Stimulated activated CD4-positive, alpha-beta T cell treated with anti-CD3 and anti-CD28 coated beads, TNF-alpha, amount 100 ng/mL, for 4 hours (primary cell): ENCODE measurements around the gene RXRA.

Experiments
- DNase-seq, 3 experiments: peaks; one replicate each; pipeline ENCODE4 v3.0.0-alpha.2; 2020; ENCODE audit warnings: low read depth in 3 of 3

The RXRA gene

GRCh38 chr9:134433101-134433500 is 106.8 kb downstream of the RXRA start:
- DNase-seq, result no peak

GRCh38 chr9:134433909-134434882 is 107.9 kb downstream of the RXRA start:
- DNase-seq, result no peak

- no peak for DNase-seq
These were observed 108.7 kb downstream of the RXRA start for GRCh38 chr9:134434894-134435506.

- no peak for DNase-seq
These were observed 109.5 kb downstream of the RXRA start for GRCh38 chr9:134435550-134436378.

- no peak for DNase-seq
These were observed 110.1 kb downstream of the RXRA start for GRCh38 chr9:134436379-134436762.

GRCh38 chr9:134436911-134437310 is 110.7 kb downstream of the RXRA start:
- no peak for DNase-seq

- DNase-seq, result no peak
These were observed 111.3 kb downstream of the RXRA start for GRCh38 chr9:134437403-134438194.

- DNase-seq, result no peak
These were observed 112.0 kb downstream of the RXRA start for GRCh38 chr9:134438195-134438788.

GRCh38 chr9:134439368-134439784 is 113.1 kb downstream of the RXRA start:
- DNase-seq, result no peak

- no peak for DNase-seq
These were observed 114.5 kb downstream of the RXRA start for GRCh38 chr9:134440636-134441226.

- no peak for DNase-seq
These were observed 115.2 kb downstream of the RXRA start for GRCh38 chr9:134441227-134442084.

GRCh38 chr9:134442085-134442474 is 115.8 kb downstream of the RXRA start:
- DNase-seq, result no peak

GRCh38 chr9:134442486-134443173 is 116.4 kb downstream of the RXRA start:
- DNase-seq, result no peak

GRCh38 chr9:134443174-134444037 is 117.2 kb downstream of the RXRA start:
- peak; percentile 72 to 83 (median 78) for DNase-seq

GRCh38 chr9:134444038-134444315 is 117.7 kb downstream of the RXRA start:
- DNase-seq, result no peak

GRCh38 chr9:134445000-134445399 is 118.7 kb downstream of the RXRA start:
- DNase-seq, result no peak

- DNase-seq, result peak; percentile 63 to 69 (median 69)
These were observed 123.1 kb downstream of the RXRA start for GRCh38 chr9:134449180-134449916.
